ENCODE measurements around the gene SIX5.

DNA sequence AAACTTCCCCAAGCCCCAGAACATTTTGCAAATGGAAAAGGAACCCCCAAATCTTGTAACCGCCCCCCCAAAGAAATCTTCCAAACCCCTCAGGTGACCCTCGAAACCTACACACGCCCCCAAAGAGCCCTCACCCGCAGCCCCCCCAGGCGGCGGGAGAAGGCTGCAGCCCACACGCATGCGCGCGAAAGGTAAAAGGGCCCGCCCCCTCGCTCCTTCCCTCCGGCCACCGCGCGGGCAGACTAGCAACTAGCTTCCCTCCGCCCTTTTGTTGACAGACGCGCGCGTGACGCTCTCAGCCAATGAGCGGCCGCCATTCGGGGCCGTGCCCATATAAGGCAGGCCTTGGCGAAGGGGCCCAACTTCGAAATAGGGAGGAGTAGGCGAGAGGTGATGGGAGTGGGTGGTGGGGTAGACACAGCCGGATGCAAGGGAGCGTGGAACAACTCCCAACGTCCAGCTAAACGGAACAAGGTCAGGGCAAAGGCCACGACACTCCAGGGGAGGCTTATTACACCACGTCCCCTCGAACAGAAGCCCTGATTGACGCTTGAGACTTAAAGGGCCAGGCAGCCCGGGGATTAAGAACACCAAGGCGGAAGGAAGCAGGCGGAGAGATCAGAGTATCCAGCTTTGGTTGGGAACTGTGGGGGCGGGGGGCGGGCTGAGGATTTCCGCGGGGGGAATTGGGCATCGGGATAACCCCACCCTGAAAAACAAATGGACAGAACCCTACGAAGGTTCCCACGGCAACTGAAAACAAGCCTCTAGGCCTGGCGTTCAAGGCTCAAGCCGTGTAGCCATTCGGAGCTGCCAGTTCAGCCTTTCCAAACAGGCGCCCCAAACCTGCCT is 51.7 kb downstream of the SIX5 start:
- TF ChIP-seq CTCF (conservative IDR thresholded peaks at IDR 0.05; ENCODE audit: low read depth, low read length) (no peak), EZH2 (IDR thresholded peaks at IDR 0.05; ENCODE audit: low read length, unreplicated experiment) (no peak)
